Activated naive CD8-positive, alpha-beta T cell treated with anti-CD3 and anti-CD28 coated beads, Interleukin-2, amount 10 ng/mL, durations not matched to agents 7 days and 5 days (primary cell): ENCODE data around the gene POU4F1. TPM values are rescaled to one million over a fixed set of nuclear protein-coding genes. Genes with fewer than 3 reads are reported as not detected.
A peak's percentile ranks its signal among the peaks of the same experiment; 100 is the strongest.
"Not testable (repeated sequence)": the region's sequence is repeated elsewhere in the genome, so short reads cannot be mapped to it uniquely, and the experiment has no call there.

Experiments used
- ATAC-seq: fragments of 150-1000 bp; cut with Tn5 transposase; one replicate; pipeline ENCODE4 v1.10.0; 2021; ENCODE audit warnings: low read depth, moderate library complexity
- POLR2A ChIA-PET: fragments of 350-600 bp; sonication (Branson Sonifier 250); formaldehyde crosslinking; loops from one replicate; lab custom pipeline; 2021; ENCODE audit warnings: antibody characterized with exemption; lab: Charles Lee
- DNase-seq: peaks from one replicate; pipeline ENCODE4 v3.0.0; 2021
- H3K27ac Mint-ChIP-seq: one replicate; pipeline ENCODE4 v1.8.0; 2022; ENCODE audit warnings: mild to moderate bottlenecking, mixed read lengths
- H3K27me3 Mint-ChIP-seq: one replicate; pipeline ENCODE4 v1.8.0; 2022; ENCODE audit warnings: mild to moderate bottlenecking, moderate library complexity, mixed read lengths
- H3K36me3 Mint-ChIP-seq: one replicate; pipeline ENCODE4 v1.8.0; 2021; ENCODE audit warnings: mild to moderate bottlenecking, mixed read lengths
- H3K4me1 Mint-ChIP-seq: one replicate; pipeline ENCODE4 v1.8.0; 2021; ENCODE audit warnings: mixed read lengths
- H3K4me3 Mint-ChIP-seq: one replicate; pipeline ENCODE4 v1.8.0; 2022; ENCODE audit warnings: mild to moderate bottlenecking, moderate library complexity, mixed read lengths
- H3K9me3 Mint-ChIP-seq: one replicate; pipeline ENCODE4 v1.8.0; 2021; ENCODE audit warnings: mixed read lengths
- total RNA-seq, 2 experiments: library from RNA; stranded (reverse); gene quantifications; one replicate each; pipeline ENCODE4 v1.2.3, GENCODE V29; 2021

The POU4F1 gene
- under 1 TPM; 0.11 to 0.19 TPM for total RNA-seq

GRCh38 chr13:78603240-78603957, at the start of gene POU4F1:
Gene POU4F1, minus strand, starts transcription at chr13:78603552. Its CDS starts 226 bp downstream, at chr13:78603326.
- peaks cover 25% of the 10 kb centered on the region for H3K4me1 Mint-ChIP-seq

GRCh38 chr13:78652651-78653050, 49.3 kb upstream of the POU4F1 start:
- no peaks in the 10 kb centered on the region for H3K27me3 Mint-ChIP-seq
- POLR2A ChIA-PET = no interaction called here
- H3K27ac Mint-ChIP-seq = no peak overlapping the region
- DNase-seq (no peak), ATAC-seq (no peak)
- H3K9me3 Mint-ChIP-seq = no peaks in the 10 kb centered on the region
- no peak overlapping the region for H3K4me3 Mint-ChIP-seq
- H3K36me3 Mint-ChIP-seq = peaks cover 8% of the 10 kb centered on the region
- H3K4me1 Mint-ChIP-seq = peaks cover 10% of the 10 kb centered on the region

More at GRCh38 chr13:78603240-78603957, at the start of gene POU4F1:
- Mint-ChIP-seq H3K27me3 (peaks cover 90% of the 10 kb centered on the region), H3K36me3 (peaks cover 2% of the 10 kb centered on the region), H3K9me3 (no peaks in the 10 kb centered on the region), H3K4me3 (peak within 1 kb of the TSS; percentile 84), H3K27ac (peak within 1 kb of the TSS; percentile 85)
- ATAC-seq (peak; percentile 87), DNase-seq (peak; percentile 74)
- POLR2A ChIA-PET = no interaction called here

GRCh38 chr13:78650717-78651083, 47.3 kb upstream of the POU4F1 start:
- Mint-ChIP-seq H3K36me3 (peaks cover 5% of the 10 kb centered on the region), H3K27ac (no peak overlapping the region), H3K4me3 (no peak overlapping the region), H3K4me1 (peaks cover 9% of the 10 kb centered on the region), H3K9me3 (no peaks in the 10 kb centered on the region), H3K27me3 (no peaks in the 10 kb centered on the region)
- no peak for DNase-seq
- POLR2A ChIA-PET = no interaction called here
- ATAC-seq = no peak

GRCh38 chr13:78649997-78650716, 46.8 kb upstream of the POU4F1 start:
- Mint-ChIP-seq H3K9me3 (no peaks in the 10 kb centered on the region), H3K36me3 (peaks cover 2% of the 10 kb centered on the region), H3K27me3 (no peaks in the 10 kb centered on the region), H3K27ac (no peak overlapping the region), H3K4me1 (peaks cover 5% of the 10 kb centered on the region), H3K4me3 (no peak overlapping the region)
- ATAC-seq = no peak
- POLR2A ChIA-PET = no interaction called here
- no peak for DNase-seq

- H3K36me3 Mint-ChIP-seq, H3K27ac Mint-ChIP-seq, H3K9me3 Mint-ChIP-seq, DNase-seq, H3K4me3 Mint-ChIP-seq, ATAC-seq, POLR2A ChIA-PET, H3K4me1 Mint-ChIP-seq, H3K27me3 Mint-ChIP-seq: not testable (repeated sequence)
These were observed 43.8 kb upstream of the POU4F1 start for GRCh38 chr13:78647109-78647678.

GRCh38 chr13:78638216-78638615, 34.9 kb upstream of the POU4F1 start:
- H3K27ac Mint-ChIP-seq = no peak overlapping the region
- POLR2A ChIA-PET = no interaction called here
- ATAC-seq = no peak
- H3K27me3 Mint-ChIP-seq = no peaks in the 10 kb centered on the region
- no peaks in the 10 kb centered on the region for H3K9me3 Mint-ChIP-seq
- H3K36me3 Mint-ChIP-seq = peaks cover 43% of the 10 kb centered on the region
- H3K4me3 Mint-ChIP-seq = no peak overlapping the region
- DNase-seq = no peak
- peaks cover 3% of the 10 kb centered on the region for H3K4me1 Mint-ChIP-seq

- ATAC-seq (no peak), DNase-seq (no peak)
- H3K36me3 Mint-ChIP-seq = peaks cover 53% of the 10 kb centered on the region
- no peaks in the 10 kb centered on the region for H3K9me3 Mint-ChIP-seq
- no peak overlapping the region for H3K27ac Mint-ChIP-seq
- H3K4me3 Mint-ChIP-seq = no peak overlapping the region
- peaks cover 3% of the 10 kb centered on the region for H3K4me1 Mint-ChIP-seq
- H3K27me3 Mint-ChIP-seq = no peaks in the 10 kb centered on the region
- POLR2A ChIA-PET = no interaction called here
These were observed 33.1 kb upstream of the POU4F1 start for GRCh38 chr13:78636495-78636894.

GRCh38 chr13:78632996-78633395, 29.6 kb upstream of the POU4F1 start:
- Mint-ChIP-seq H3K27ac (no peak overlapping the region), H3K4me3 (no peak overlapping the region), H3K27me3 (no peaks in the 10 kb centered on the region), H3K4me1 (peaks cover 9% of the 10 kb centered on the region), H3K9me3 (no peaks in the 10 kb centered on the region), H3K36me3 (peaks cover 56% of the 10 kb centered on the region)
- POLR2A ChIA-PET = no interaction called here
- DNase-seq (no peak), ATAC-seq (no peak)

GRCh38 chr13:78631077-78631476, 27.7 kb upstream of the POU4F1 start:
- Mint-ChIP-seq H3K27me3 (no peaks in the 10 kb centered on the region), H3K4me1 (peaks cover 14% of the 10 kb centered on the region), H3K27ac (no peak overlapping the region), H3K36me3 (peaks cover 58% of the 10 kb centered on the region), H3K4me3 (no peak overlapping the region), H3K9me3 (no peaks in the 10 kb centered on the region)
- DNase-seq (no peak), ATAC-seq (no peak)
- POLR2A ChIA-PET = no interaction called here

- POLR2A ChIA-PET = no interaction called here
- Mint-ChIP-seq H3K9me3 (no peaks in the 10 kb centered on the region), H3K36me3 (peaks cover 57% of the 10 kb centered on the region), H3K4me1 (peaks cover 17% of the 10 kb centered on the region), H3K27me3 (no peaks in the 10 kb centered on the region), H3K4me3 (no peak overlapping the region), H3K27ac (no peak overlapping the region)
- ATAC-seq (no peak), DNase-seq (no peak)
These were observed 27.2 kb upstream of the POU4F1 start for GRCh38 chr13:78630511-78630910.

GRCh38 chr13:78625384-78625783, 22.0 kb upstream of the POU4F1 start:
- Mint-ChIP-seq H3K36me3 (peaks cover 37% of the 10 kb centered on the region), H3K27ac (no peak overlapping the region)
- DNase-seq = no peak

GRCh38 chr13:78623132-78623531, 19.8 kb upstream of the POU4F1 start:
- Mint-ChIP-seq H3K4me1 (peaks cover 14% of the 10 kb centered on the region), H3K36me3 (peaks cover 31% of the 10 kb centered on the region), H3K27me3 (no peaks in the 10 kb centered on the region), H3K27ac (no peak overlapping the region), H3K4me3 (no peak overlapping the region), H3K9me3 (no peaks in the 10 kb centered on the region)
- POLR2A ChIA-PET = no interaction called here
- ATAC-seq = no peak
- DNase-seq = no peak

More at GRCh38 chr13:78625384-78625783, 22.0 kb upstream of the POU4F1 start:
- POLR2A ChIA-PET = no interaction called here
- Mint-ChIP-seq H3K9me3 (no peaks in the 10 kb centered on the region), H3K27me3 (no peaks in the 10 kb centered on the region), H3K4me3 (no peak overlapping the region), H3K4me1 (peaks cover 16% of the 10 kb centered on the region)
- ATAC-seq = no peak

GRCh38 chr13:78620936-78621470, 17.7 kb upstream of the POU4F1 start:
- POLR2A ChIA-PET = no interaction called here
- Mint-ChIP-seq H3K9me3 (no peaks in the 10 kb centered on the region), H3K4me1 (peaks cover 9% of the 10 kb centered on the region), H3K4me3 (no peak overlapping the region), H3K27me3 (no peaks in the 10 kb centered on the region), H3K36me3 (peaks cover 39% of the 10 kb centered on the region), H3K27ac (no peak overlapping the region)
- ATAC-seq (no peak), DNase-seq (no peak)
